ENCODE data around the gene AMIGO2. TPM values are rescaled to one million over a fixed set of nuclear protein-coding genes. Genes with fewer than 3 reads are reported as not detected.

The AMIGO2 gene
- total and polyA plus RNA-seq, 9 of the 15 experiments (the other 6 are each of a cell fraction or from before 2014, with no cell fraction given) = 2.0 to 8.3 (median 3.8) TPM

GRCh38 chr12:47078733-47079467, 859 bp downstream of the AMIGO2 start (continued):
- TF ChIP-seq FOXM1 (IDR thresholded peaks at IDR 0.05; ENCODE audit: low read depth) = no peak
- TF ChIP-seq FOXM1 (CRISPR knock-in tag; IDR thresholded peaks at IDR 0.05; ENCODE audit: low read depth) = no peak
- peak; percentile 83 for TF ChIP-seq ZNF512 (tag; IDR thresholded peaks at IDR 0.05)
- peak; percentile 26 for TF ChIP-seq CHD1 (IDR thresholded peaks at IDR 0.05; ENCODE audit: low read length)
- TF ChIP-seq RAD21 (CRISPR knock-in tag; conservative IDR thresholded peaks at IDR 0.05 in 1 of 2, IDR thresholded peaks at IDR 0.05 in 1 of 2) = no peak
- 0 out of 2 replicates have a peak, but pooled peaks have one; percentile 26 for TF ChIP-seq ATF7 (IDR thresholded peaks at IDR 0.05)
- 0 out of 2 replicates have a peak, but pooled peaks have one; percentile 29 for TF ChIP-seq CREB5 (CRISPR knock-in tag; IDR thresholded peaks at IDR 0.05)
- no peak for TF ChIP-seq BHLHE40 (IDR thresholded peaks at IDR 0.05; ENCODE audit: low read length)
- no peak for TF ChIP-seq ZNF41 (CRISPR knock-in tag; conservative IDR thresholded peaks at IDR 0.05)
- 0 out of 2 replicates have a peak, but pooled peaks have one; percentile 9 for TF ChIP-seq ESRRA (IDR thresholded peaks at IDR 0.05; ENCODE audit: borderline replicate concordance, low read depth)
- TF ChIP-seq NRF1 (conservative IDR thresholded peaks at IDR 0.05 in 1 of 2, IDR thresholded peaks at IDR 0.05 in 1 of 2) = peak in 1 of 2 experiments; percentile 59; a peak in 1 of 4 replicates
- no peak for TF ChIP-seq KDM4B (IDR thresholded peaks at IDR 0.05; ENCODE audit: borderline replicate concordance in 2 of 2, low read depth in 1 of 2)
- TF ChIP-seq DNMT1 (IDR thresholded peaks at IDR 0.05) = 0 out of 2 replicates have a peak, but pooled peaks have one; percentile 70
- no peak for TF ChIP-seq ZEB2 (IDR thresholded peaks at IDR 0.05)
- TF ChIP-seq CREB3L1 (IDR thresholded peaks at IDR 0.05; ENCODE audit: borderline replicate concordance, low read depth) = no peak
- no peak for TF ChIP-seq TRIM24 (IDR thresholded peaks at IDR 0.05)
- no peak for TF ChIP-seq FOXJ3 (CRISPR knock-in tag; IDR thresholded peaks at IDR 0.05)
- no peak for TF ChIP-seq TRIM28 (IDR thresholded peaks at IDR 0.05)
- TF ChIP-seq SMAD1 (IDR thresholded peaks at IDR 0.05; ENCODE audit: low read depth, low read length, partially characterized antibody) = no peak
- TF ChIP-seq MYC (IDR thresholded peaks at IDR 0.05; ENCODE audit: low read depth, low read length) = no peak
- peak; percentile 20; the same call in 1 of the 2 replicates for TF ChIP-seq MYC (CRISPR knock-in tag; IDR thresholded peaks at IDR 0.05; ENCODE audit: borderline replicate concordance, low read depth)
- TF ChIP-seq IFI16 (CRISPR knock-in tag; IDR thresholded peaks at IDR 0.05) = no peak
- no peak for TF ChIP-seq KLF13 (tag; IDR thresholded peaks at IDR 0.05; ENCODE audit: borderline replicate concordance, low read depth)
- no peak for TF ChIP-seq ADNP (tag; IDR thresholded peaks at IDR 0.05)
- no peak for TF ChIP-seq ETV1 (tag; conservative IDR thresholded peaks at IDR 0.05; ENCODE audit: low read depth)
- 0 out of 2 replicates have a peak, but pooled peaks have one; percentile 22 for TF ChIP-seq RAD51 (IDR thresholded peaks at IDR 0.05; ENCODE audit: borderline replicate concordance, low read depth)
